ENCODE results near the gene AHNAK2.

The AHNAK2 gene

DNA sequence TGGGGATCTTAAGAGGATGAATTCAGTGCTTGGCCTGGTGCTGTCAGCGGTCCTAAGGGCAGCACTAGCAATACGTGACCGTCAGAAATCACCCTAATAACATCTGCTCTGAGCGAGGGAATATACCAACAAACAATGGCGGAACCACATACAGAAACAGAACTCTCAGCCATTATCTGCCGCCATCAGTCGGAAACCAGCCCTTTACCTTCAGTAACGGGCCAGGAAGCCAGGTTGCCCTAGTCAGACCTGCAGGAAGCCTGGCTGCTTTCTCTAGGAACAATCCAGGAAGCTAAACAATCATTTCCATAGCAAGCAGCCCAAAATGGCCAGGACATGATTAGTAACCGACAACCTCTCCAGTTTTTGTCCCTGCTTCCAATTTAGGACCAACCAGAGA is 37.1 kb upstream of the AHNAK2 start:
- TF ChIP-seq, protein P1, sequence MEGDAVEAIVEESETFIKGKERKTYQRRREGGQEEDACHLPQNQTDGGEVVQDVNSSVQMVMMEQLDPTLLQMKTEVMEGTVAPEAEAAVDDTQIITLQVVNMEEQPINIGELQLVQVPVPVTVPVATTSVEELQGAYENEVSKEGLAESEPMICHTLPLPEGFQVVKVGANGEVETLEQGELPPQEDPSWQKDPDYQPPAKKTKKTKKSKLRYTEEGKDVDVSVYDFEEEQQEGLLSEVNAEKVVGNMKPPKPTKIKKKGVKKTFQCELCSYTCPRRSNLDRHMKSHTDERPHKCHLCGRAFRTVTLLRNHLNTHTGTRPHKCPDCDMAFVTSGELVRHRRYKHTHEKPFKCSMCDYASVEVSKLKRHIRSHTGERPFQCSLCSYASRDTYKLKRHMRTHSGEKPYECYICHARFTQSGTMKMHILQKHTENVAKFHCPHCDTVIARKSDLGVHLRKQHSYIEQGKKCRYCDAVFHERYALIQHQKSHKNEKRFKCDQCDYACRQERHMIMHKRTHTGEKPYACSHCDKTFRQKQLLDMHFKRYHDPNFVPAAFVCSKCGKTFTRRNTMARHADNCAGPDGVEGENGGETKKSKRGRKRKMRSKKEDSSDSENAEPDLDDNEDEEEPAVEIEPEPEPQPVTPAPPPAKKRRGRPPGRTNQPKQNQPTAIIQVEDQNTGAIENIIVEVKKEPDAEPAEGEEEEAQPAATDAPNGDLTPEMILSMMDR (IDR thresholded peaks at IDR 0.05) = no peak
- no peak for TF ChIP-seq ZFX (IDR thresholded peaks at IDR 0.05; ENCODE audit: borderline replicate concordance)

DNA sequence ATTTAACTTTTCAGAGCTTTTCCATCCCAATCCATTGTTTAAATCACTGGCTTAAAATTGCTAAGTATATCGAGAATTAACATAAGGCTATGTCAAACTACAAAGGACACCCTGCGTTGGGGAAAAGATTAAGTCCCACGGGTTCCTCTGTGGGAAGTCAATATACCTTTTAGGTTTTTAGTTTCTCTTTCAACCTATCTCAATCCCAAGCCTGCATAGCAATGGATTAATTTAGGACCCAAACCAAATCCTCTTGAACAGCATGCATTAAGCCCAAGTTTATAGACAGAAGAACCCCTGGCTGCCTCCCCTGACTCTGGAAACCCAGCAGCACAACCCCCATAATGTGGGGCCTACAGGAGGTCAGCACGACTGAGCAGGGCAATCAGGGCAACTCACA is 36.5 kb upstream of the AHNAK2 start:
- TF ChIP-seq, protein P1 (IDR thresholded peaks at IDR 0.05) = no peak
- no peak for TF ChIP-seq ZFX (IDR thresholded peaks at IDR 0.05; ENCODE audit: borderline replicate concordance)
- H3K27ac ChIP-seq = 0 out of 2 replicates have a peak overlapping the region, but pooled peaks have one; percentile 2

More for the DNA sequence above, 37.1 kb upstream of the AHNAK2 start:
- H3K27ac ChIP-seq = no peak overlapping the region

DNA sequence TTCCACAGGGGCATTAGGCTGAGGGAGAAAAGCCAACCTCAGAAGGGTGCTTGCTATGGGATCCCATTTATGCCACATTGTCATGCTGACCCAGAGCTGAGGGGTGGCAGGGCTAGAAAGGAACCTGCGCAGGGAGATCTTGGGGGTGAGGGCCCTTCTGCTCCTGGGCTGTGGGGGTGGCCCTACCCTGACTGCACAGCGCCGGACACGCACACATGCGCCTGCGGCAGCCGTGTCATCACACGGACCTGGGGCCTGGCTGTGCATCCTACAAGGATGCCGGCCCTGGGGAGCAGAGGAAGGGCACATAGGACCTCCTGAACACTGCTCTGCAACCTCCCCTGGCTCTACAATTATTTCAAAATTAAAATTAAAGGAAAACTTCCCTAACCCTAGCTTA is 35.9 kb upstream of the AHNAK2 start:
- 0 out of 2 replicates have a peak overlapping the region, but pooled peaks have one; percentile 2 for H3K27ac ChIP-seq

DNA sequence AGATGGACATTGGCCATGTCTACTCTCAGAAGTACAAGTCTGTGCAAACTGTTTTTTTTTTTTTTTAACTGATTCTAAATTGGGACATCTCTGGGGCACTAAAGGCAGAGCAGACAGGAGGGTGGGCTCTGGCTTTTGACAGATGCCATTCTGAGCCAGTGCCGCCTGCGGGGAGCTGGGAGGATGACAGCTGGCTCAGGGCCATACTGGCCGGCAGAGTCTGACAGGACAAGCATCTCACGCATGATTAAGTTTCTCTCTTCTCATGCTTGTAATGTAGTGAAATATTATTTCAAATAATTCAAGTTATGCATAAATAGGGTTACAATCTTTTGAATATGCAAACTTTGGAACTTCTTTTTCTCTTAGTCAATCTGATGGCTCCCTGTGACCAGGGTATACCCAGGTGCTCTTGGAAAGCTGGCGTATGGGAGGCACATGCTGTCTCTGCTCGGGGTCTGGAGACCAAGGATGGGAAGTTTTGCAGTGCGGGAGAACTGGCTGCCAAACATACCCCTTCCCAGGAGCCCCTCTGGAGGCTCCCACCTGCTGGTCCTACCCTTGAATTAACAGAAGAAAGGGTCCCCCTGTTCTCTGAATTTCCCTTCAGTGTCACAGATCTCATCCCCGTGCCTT is 35.1 kb upstream of the AHNAK2 start:
- TF ChIP-seq, protein P1 (IDR thresholded peaks at IDR 0.05) = no peak
- TF ChIP-seq ZFX (IDR thresholded peaks at IDR 0.05; ENCODE audit: borderline replicate concordance) = no peak
- 0 out of 2 replicates have a peak overlapping the region, but pooled peaks have one; percentile 2 for H3K27ac ChIP-seq

More for the DNA sequence above, 35.9 kb upstream of the AHNAK2 start:
- TF ChIP-seq ZFX (IDR thresholded peaks at IDR 0.05; ENCODE audit: borderline replicate concordance) = no peak
- TF ChIP-seq, protein P1 (IDR thresholded peaks at IDR 0.05) = no peak

DNA sequence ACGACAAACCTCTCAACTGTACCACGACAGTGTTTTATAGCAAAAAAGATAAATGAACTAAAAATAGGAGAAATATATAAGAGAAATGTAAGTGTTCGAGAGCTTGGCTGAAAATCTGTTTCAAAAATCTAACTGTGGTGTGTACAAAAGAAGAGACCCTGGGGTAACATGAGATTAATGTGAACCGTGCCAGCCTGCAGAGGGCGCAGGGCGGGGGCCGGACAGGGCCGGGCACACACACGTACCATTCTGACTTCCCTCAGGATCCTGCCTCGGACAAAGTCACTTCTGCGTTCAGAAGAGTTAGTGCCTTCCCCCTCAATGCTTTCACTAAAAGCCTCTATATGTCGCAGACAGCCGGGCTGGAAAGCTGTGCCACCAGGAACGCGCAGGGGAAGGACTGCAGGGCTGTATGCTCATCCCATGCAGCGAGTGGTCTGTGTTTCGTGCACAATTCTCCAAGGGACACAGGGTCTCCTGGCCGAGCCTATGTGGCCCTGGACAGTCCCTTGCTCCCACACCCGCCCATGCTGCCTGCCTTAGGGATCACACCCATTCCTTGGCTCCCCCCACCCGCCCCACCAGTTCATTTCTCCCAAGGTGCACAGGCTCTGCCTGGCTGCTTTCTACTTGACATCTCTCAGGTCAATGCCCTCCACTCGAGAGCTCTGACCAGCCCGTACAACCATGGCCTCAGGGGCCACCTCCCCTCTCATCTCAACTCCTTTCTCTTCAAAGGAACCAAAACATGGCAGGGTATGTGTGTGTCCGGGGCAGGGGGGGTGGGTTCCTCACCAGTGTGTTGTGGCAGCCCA is 34.2 kb upstream of the AHNAK2 start:
- TF ChIP-seq, protein P1 (IDR thresholded peaks at IDR 0.05) = peak; percentile 51
- no peak for TF ChIP-seq ZFX (IDR thresholded peaks at IDR 0.05; ENCODE audit: borderline replicate concordance)
- no peak overlapping the region for H3K27ac ChIP-seq

DNA sequence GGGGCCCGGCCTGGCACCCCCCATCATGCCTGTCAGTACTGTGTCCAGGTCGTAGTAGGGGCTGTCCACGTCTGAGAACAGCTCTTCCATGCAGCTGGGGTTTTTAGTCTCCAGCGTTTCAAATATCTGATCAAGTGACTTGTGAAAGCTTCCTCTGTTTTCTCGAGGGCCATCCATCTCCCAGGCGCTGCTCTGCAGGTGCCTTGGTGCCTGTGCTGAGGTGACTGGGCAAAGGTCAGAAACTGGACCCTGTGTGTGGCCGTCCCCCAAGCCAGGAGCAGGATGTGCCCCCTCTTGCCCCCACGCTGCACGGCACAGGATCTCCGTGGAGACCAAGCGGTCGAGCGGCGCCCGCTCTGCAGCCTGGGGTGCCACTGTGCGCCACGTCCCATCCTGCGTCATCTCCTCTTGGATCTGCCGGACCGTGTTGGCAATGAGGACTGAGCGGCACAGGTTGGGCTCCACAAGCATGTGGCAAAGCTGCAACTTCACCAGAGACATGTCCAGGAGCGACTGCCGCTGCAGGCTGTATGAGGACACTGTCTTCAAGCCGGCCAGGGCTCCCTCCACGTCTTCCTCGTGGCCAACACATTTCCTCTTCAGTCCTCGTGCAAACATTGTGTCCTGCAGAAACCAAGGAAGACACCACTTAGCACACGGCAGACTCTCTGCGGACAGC is 33.3 kb upstream of the AHNAK2 start:
- no peak overlapping the region for H3K27ac ChIP-seq
- TF ChIP-seq, protein P1 (IDR thresholded peaks at IDR 0.05) = no peak
- no peak for TF ChIP-seq ZFX (IDR thresholded peaks at IDR 0.05; ENCODE audit: borderline replicate concordance)

Measured in 22Rv1 (cell line).